GM19397 (cell line): ENCODE results near the gene RIPOR3.
"Not testable (repeated sequence)": the region's sequence is repeated elsewhere in the genome, so short reads cannot be mapped to it uniquely, and the experiment has no call there.

Source experiments
- ATAC-seq: cut with Tn5 transposase; IDR thresholded peaks from one replicate; pipeline ENCODE4 v1.9.1; 2021; ENCODE audit warnings: mild to moderate bottlenecking, moderate library complexity; ENCODE audit not compliant: unreplicated experiment

Gene RIPOR3

DNA sequence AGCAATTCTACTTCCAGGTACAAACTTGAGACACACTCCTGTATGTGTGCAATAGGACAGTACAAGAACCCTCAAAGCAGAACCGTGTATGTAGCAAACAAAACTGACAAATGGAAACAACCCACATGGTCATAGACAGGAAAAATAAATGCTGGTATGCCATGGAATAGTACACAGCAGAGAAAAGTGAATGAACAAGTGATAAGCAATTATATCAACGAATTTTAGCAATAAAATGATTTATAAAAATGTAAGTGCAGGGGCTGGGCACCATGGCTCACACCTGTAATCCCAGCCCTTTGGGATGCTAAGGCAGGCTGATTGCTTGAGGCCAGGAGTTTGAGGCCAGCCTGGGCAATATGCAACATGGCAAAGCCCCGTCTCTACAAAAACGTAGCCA is 9.3 kb downstream of the RIPOR3 start:
- no peak for ATAC-seq

DNA sequence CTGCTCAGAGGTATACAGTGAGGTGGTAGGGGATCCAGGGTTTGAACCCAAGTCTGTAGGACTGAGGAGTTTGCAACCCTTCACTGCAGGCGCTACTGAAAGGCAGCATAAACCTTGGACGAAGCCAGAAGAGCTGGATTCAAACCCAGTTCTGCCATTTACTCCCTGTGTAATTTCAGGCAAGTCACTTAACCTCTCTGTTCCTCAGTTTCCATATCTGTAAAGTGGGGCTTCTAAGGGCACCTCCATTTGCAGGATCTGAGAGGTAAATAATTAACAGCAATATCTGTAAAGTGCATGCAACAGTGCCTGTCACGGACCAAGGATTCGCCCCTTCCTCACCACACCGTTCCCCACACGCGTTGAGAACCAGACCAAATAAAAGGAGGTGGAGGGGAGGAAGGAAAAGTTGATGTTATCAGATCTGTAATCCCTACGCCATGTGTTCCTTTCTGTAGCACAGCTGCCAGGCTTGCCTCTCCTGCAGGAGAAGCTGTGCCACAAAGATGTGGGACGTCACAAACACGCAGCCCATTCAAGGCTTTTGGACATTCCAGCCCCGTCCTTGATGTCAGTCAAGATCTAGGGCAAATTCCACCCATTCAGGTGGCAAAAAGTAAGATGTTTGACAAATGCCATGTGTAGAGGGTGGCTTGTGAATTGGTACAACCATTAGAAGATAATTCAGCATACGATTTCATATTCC is 9.8 kb downstream of the RIPOR3 start:
- ATAC-seq = no peak

DNA sequence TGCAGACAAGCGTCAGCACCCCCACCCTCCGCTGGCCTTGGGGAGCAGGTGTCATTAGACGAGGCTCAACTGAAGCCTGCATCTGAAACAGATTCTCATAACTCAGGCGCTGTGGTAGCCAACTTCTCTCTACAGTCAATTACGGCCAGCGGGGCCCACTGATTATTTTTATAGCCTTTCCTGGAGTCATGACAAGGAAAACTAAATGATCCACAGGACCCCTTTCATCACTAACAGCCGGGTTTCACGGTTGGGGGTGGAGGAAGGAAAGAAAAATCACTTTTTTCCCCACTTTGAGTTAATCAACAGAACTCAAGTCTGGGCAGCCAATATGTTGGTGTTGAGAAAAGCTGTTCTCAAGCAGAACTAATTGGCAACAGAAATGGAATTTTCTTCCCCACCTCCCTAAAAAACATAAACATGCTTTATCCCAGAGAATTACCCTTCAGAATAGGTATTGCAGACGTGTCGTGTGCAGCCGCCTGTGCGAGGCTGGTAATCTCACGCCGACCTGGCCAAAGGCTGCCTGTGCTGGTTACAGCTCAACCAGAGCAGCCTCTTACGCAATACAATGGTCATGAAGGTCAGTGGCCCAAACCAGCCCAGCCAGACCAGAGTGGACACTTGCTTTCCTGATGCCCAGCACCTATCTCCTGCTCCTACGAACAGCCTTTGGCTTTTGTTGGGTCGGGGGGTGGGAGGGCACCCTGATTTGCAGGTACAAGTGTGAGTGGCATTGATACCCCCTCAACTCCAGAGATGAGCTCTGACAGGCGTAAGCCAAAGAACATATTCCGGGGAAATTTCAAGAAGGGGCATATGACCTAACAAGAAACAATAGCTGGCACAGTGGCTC is 11.0 kb downstream of the RIPOR3 start:
- ATAC-seq = no peak

DNA sequence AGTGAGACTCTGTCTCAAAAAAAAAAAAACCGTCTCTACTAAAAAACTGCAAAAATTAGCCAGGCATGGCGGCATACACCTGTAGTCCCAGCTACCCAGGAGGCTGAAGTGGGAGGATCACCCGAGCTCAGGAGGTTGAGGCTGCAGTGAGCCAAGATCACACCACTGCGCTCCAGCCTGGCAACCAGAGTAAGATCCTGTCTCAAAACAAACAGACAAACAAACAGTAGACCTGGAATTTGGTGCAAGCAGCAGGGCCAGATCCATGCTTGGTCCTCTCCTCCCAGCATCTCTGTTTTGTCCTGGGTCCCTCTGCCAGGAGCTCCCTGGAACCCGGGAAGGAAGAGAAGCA is 11.6 kb downstream of the RIPOR3 start:
- no peak for ATAC-seq

DNA sequence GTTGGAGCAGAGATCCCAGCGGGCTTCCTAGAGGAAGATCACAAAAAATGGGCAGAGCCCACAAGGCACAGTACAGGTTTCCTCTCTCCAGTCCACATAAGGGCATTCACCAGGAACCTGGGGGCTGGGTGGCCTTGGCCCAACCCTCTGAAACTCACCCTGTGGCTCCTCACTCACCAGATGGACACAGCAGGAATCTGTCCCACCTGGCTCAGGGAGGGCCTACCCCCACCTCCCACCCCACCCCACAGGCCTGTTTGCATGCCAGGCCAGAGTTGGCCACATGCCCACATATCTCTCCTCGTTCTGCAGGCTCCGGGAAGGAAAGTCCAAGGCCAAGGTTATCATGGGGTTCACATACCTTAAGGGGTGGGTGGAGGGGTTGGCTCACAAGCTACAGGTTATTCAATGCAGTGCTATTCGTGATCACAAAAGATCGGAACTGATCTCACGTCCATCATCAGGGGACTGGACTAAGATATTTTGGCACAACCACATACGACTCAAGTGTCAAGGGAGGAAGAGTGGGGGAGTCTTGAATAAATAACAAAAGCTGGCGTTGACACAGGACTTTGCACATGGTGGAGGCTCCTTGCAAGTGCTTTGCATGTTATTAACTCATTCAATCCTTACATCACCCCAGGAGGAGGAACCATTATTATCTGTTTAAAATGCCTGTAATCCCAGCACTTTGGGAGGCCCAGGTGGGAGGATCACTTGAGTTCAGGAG is 13.0 kb downstream of the RIPOR3 start:
- ATAC-seq = no peak

DNA sequence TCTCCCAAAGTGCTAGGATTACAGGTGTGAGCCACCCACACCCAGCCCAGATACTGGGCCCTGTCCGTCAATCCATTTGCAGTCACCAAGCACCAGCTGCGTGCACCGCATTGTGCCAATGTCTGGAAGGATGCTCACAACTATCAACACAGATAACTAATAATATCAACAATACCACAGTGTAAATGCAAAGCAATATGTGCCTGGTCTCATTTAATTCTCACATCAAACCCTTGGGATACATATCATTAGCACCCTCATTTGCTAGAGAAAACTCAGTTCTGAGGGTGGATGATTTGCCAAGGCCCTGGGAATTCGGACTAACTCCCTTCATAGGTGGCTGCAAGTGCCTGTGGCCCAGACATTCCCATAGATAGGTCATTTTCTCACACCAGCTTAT is 14.5 kb downstream of the RIPOR3 start:
- no peak for ATAC-seq

DNA sequence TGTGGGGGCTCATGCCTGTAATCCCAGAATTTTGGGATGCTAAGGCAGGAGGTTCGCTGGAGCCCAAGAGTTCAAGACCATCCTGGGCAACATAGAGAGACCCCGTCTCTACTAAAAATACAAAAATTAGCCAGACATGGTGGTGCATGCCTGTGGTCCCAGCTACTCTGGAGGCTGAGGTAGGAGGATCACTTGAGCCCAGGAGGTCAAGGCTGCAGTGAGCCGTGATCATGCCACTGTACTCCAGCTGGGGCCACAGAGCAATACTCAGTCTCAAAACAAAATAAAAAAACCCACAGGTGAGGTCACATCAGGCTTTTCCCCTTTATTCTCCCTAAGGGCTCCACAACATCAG is 15.0 kb downstream of the RIPOR3 start:
- not testable (repeated sequence) for ATAC-seq

DNA sequence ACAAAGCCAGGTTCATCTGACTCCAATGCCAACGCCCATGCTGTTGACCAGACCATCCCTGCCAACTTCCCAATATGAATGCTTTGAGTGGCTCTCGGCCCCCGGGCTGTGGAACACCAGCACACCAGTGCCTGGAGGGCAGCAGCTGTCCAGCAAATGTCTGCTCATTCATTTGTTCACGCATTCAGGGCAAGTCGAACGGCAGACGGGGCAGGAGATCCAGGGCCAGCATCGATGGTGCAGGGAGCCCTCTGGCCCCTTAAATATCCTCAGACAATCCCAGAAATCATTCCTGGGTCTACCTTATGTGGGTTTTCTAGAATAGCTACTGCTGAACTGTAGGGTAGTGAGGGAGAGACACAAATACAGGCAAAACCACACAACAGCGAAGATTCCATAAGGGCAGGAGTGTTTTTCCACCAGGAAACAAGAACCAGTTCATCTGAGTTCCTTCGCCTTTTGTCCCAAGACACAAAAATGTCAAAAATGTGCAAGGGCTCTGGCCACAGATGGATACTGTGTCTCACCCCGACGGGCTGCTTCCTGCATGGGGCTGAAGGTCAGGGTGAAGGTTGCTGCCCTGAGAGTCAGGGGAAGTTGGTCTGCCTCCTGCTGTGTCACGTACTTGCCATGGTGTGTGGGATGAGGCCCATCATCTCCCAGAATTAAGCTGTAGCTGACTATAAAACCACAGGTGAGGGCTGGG is 15.5 kb downstream of the RIPOR3 start:
- ATAC-seq = no peak

DNA sequence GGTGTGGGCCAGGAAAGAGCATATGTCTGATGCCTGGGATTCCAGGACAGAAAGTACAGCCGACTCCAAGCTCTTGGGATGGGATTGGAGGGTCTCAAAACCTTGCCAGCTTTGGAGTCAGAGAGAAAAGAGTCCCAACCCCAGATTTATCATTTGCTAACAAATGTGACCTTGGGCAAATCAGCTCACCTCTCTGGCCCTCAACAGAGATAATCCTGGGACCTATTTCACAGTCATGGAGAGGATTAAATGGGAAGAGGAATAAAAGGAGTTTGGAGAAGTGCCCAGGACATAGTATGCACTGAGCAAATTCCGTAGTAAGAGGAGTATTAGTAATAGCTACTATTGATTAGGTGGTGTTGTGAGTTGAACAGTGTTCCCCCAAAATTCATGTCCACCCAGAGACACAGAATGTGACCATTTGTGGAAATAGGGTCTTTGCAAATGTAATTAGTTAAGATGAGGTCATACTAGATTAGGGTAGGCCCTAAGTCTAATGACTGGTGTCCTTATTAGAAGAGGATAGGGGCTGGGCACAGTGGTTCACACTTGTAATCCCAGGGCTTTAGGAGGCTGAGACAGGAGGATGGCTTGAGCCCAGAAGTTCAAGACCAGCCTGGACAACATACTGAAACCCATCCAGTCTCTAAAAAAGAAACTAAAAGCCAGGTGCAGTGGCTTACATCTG is 17.1 kb downstream of the RIPOR3 start:
- ATAC-seq = no peak

DNA sequence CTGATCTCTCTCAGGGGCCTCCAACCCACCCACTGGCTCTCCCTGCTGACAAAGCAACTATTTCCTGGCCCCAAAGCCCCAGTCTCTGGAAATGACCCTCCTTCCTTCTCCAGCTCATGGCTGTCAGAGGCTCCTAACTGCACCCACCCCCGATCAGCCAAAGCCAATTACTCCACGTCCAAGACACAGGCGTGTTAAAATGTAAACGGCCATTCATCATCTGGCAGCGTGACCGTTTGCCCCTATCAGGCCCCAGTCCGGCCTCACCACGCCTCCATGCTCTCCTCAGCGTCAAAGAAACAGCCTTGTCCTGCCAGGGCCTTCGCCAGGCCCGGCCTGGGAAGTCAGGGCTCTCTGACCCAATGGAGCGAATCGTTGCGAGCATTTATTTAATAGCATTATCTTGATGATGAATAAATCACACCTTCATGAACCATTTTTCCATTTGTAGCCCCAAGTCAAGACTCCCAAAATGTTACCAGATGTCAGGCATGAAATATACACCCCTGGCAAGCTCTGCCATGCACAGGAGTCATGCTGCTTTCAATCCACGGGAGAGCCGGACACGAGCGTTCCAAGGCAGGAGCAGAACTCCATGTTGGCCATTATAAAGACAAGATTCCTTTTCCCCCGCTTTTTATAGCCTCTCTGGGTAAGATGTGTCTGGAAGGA is 17.7 kb downstream of the RIPOR3 start:
- no peak for ATAC-seq

DNA sequence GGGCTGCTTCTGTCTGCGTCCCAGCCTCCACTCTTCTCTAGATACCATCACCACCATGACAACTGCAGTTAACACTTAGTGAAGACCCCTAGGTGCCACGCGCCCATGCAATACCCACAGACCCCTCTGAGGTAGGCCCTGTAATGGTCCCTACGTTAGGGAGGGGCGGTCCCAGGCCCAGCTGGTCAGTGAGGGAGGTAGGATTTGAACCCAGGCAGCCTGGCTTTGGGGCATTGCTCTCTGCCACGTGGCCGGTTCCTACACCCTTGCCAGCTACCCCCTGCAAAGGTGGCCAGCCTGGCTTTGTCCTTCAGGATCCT is 18.2 kb downstream of the RIPOR3 start:
- ATAC-seq = no peak

DNA sequence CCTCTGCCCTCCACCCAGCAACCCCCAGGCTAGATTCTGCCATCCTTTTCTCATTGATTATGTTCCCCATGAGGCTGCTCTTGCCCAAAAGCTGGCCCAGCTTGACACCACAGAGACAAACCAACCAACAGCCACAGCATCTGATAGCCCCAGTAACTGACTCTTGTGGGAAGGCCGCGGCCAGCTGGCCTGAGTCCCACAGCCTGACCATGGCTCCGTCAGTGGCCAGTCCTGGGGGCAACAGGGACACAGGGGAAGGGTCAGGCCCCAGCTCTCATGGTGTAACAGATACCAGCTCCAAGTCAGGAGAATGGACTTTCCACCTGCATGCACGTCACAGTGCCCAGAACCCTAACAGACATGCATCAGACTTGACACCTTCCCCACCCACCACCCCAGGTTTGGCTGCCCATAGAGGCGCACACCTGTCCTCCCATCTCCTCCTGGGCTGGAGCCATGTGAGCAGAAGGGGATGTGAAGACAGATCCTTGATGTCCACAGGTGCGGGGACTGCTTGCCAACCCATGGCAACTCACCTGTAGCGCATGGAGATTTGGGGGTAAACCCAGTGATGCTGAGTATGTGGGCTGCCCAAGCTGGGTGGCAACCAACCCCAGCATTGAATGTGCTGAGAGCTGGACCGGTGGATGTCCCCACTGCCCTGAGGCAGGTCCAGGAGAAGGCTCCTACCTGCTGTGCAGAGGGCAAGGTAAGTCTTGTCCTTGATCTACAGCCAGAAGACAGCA is 18.8 kb downstream of the RIPOR3 start:
- ATAC-seq = no peak

DNA sequence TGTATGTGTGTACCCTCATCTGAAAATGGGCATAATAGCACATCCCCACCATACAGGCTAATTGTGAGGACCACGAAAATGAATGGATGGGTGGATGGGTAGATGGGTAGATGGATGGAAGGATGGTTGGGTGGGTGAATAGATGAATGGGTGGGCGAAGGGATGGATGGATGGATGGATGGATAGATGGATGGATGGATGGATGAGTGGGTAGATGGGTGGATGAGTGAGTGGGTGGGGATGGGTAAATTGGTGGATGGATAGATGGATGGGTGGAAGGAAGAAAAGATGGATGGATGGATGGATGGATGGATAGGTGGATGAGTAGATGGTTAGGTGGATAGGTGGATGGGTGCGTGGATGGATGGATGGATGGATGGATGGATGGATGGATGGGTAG is 19.7 kb downstream of the RIPOR3 start:
- no peak for ATAC-seq

DNA sequence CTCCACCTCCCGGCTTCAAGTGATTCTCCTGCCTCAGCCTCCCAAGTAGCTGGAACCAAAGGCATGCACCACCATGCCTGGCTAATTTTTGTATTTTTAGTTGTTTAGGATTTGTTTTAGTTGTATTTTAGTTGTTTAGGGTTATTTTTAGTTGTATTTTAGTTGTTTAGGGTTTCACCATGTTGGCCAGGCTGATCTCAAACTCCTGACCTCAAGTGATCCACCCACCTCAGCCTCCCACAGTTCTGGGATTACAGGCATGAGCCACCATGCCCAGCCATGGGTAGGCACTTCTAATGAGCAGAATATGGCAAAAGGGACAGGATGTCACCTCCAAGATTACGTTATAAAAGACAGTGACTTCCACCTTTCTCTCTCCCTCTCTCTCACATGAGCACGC is 20.3 kb downstream of the RIPOR3 start:
- not testable (repeated sequence) for ATAC-seq

DNA sequence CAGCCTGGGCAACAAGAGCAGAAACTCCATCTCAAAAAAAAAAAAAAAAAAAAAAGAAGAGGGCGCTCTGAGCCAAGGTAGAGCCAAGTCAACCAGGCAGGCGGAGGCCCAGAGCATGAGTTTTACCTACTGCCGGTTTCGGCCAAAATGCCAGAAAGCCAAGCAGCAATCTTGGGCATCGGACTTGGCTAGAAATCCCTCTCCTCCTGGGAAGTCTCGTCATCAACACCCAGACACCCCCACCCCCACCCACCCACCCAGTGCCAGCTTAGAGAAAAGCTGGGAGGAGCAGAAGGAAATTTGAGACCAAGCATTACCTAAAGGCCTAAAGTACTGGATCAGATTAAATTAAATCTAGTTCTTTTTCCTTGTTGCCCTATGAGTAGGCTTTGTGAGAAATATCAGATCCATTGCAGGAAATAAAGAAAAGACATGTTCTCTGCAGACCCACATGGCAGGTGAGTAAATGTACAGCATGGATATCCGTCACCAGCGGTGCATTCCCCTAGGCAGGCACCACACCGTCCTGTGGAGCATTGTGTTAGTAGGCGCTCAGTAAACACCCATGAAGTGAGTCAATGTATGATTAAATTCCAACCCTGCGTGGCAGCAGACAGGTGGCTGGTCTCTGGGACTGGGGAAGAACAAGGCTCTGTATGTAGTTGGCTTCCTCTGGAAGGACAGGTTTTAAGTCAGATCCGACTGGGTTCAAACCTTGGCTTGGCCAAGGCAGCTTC is 21.0 kb downstream of the RIPOR3 start:
- no peak for ATAC-seq

DNA sequence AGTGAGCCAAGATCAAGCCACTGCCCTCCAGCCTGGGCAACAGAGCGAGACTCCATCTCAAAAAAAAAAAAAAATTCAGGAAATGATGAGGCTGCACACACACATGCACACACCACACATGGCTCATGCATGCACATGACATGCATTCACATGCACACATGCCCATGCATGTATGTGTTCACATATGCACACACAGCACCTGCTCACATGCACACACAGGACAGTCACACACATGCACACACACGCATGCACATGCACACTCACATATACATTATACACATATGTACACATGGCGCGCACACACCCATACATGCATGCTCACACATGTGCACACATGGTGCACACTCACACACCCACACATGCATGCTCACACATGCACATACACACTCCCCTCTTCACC is 22.5 kb downstream of the RIPOR3 start:
- no peak for ATAC-seq

DNA sequence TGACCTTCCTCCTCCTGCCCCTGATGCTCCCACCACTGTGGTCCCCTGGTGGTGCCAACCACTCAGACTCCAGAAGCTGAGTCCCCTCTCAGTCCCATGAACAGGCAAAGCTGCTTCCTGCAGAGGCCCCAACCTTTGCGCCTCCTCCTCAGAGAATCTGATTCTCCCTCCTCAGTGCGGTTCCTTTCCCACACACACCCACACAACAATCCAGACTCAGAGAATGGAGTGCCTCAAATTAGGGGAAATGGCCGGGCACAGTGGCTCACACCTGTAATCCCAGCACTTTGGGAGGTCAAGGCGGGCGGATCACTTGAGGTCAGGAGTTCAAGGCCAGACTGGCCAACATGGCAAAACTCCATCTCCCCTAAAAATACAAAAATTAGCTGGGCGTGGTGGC is 23.0 kb downstream of the RIPOR3 start:
- no peak for ATAC-seq

DNA sequence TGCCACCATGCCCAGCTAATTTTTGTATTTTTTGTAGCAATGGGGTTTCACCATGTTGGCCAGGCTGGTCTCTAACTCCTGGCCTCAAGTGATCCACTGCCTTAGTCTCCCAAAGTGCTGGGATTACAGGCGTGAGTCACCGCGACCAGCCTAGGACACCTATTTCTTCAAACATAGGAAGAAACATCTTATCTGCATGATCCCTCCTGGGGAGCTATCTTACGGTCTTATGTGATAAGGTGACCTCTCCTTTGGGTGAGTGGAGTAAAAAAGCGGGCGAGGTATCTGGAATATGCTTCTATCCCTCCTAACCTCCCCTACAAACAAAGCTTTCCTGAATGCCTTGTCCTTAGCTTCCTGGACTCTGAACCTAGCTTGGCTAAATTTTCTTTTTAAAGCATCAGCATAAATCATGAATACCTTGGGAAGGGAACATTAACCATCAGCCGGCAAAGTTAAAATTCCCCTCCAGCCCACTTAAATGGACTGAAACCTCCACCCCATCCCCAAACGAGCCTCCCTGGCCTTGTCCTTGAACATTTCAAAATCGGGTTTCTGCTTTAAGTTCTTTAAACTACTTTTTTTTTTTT is 24.5 kb downstream of the RIPOR3 start:
- ATAC-seq = no peak

DNA sequence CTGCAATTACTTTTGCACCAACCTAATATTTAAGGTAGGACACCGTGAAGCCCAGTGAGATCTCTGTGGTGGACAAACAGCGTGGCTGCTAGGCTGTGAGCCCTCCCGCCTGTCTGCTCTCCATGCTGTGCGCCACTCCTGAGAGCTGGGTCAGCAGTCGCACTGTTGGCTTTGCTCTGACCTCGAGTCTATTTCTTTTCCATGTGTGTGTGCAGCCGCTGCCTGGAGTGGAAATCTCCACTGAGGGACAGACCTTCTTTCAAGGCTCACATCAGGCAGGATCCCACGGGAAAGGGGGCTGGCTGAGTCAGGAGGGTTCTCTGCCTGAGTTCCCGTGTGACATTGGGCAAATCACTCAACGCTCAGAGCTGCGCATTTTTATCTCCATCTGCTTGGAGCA is 27.1 kb downstream of the RIPOR3 start:
- ATAC-seq = no peak
